GM12874 (cell line): ENCODE measurements around the gene IFI6.

ENCODE experiments used
- TF ChIP-seq, protein P1 (sequence below): IDR thresholded peaks from 2 replicates; pipeline ENCODE4 v1.5.1; 2011; ENCODE audit warnings: low read depth, mild to moderate bottlenecking, control low read depth, low read length, moderate library complexity; ENCODE audit not compliant: insufficient read depth

IFI6 gene

DNA sequence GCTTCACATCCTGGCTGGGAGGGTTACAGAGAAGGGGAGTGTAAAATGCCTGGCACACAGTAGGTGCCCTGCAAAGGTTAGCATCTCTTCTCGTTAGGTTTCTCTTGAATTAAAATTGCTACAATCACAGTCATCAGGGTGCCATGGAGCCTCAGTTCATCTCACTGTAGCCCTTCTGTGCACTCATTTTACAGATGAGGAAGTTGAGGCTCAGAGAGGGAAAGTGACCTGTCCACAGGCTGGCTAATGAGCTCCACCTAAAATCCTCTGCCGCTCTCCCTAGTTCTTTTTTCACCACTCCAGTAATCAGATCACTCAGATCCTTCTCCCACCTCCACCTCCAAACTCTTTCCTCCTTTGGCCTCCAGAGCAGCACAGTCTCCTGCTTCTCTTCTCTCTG, 54.6 kb downstream of the IFI6 start:
- TF ChIP-seq, protein P1, sequence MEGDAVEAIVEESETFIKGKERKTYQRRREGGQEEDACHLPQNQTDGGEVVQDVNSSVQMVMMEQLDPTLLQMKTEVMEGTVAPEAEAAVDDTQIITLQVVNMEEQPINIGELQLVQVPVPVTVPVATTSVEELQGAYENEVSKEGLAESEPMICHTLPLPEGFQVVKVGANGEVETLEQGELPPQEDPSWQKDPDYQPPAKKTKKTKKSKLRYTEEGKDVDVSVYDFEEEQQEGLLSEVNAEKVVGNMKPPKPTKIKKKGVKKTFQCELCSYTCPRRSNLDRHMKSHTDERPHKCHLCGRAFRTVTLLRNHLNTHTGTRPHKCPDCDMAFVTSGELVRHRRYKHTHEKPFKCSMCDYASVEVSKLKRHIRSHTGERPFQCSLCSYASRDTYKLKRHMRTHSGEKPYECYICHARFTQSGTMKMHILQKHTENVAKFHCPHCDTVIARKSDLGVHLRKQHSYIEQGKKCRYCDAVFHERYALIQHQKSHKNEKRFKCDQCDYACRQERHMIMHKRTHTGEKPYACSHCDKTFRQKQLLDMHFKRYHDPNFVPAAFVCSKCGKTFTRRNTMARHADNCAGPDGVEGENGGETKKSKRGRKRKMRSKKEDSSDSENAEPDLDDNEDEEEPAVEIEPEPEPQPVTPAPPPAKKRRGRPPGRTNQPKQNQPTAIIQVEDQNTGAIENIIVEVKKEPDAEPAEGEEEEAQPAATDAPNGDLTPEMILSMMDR = no peak

DNA sequence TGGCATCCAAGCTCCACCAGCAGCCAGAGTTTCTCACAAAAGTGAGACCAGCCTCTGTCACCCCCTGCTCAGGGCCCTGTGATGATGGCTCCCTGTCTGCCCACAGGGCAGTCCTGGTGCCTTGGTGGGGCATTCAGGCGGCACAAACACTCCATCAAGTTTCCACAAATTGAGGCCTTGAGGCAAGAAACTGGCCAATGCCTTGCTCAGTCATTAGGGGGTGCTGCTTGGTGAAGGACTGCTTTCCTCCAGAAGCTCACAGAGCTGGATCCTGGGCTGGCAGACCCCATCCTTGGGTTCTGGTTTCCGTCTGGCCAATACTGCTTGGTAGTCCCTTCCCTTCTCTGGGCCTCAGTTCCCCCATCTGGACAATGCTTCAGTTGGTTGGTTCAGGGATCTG, 55.6 kb downstream of the IFI6 start:
- TF ChIP-seq, protein P1 = 0 out of 2 replicates have a peak, but pooled peaks have one; percentile 0
